ENCODE data around the gene TANC1. TPM values are rescaled to one million over a fixed set of nuclear protein-coding genes. Genes with fewer than 3 reads are reported as not detected.

Gene TANC1
- total RNA-seq, 1 donor from 2014 or later, result 84.1 TPM

GRCh38 chr2:158995677-158996049 is 27.2 kb downstream of the TANC1 start:
- DNase-seq (ENCODE audit: low spot score), result no peak
- peaks cover 3% of the 10 kb centered on the region for H3K36me3 Mint-ChIP-seq (ENCODE audit: low read depth, unreplicated experiment)
- no peaks in the 10 kb centered on the region for H3K9me3 Mint-ChIP-seq (ENCODE audit: unreplicated experiment)
- TF ChIP-seq, protein P1, sequence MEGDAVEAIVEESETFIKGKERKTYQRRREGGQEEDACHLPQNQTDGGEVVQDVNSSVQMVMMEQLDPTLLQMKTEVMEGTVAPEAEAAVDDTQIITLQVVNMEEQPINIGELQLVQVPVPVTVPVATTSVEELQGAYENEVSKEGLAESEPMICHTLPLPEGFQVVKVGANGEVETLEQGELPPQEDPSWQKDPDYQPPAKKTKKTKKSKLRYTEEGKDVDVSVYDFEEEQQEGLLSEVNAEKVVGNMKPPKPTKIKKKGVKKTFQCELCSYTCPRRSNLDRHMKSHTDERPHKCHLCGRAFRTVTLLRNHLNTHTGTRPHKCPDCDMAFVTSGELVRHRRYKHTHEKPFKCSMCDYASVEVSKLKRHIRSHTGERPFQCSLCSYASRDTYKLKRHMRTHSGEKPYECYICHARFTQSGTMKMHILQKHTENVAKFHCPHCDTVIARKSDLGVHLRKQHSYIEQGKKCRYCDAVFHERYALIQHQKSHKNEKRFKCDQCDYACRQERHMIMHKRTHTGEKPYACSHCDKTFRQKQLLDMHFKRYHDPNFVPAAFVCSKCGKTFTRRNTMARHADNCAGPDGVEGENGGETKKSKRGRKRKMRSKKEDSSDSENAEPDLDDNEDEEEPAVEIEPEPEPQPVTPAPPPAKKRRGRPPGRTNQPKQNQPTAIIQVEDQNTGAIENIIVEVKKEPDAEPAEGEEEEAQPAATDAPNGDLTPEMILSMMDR (IDR thresholded peaks at IDR 0.05; ENCODE audit: unreplicated experiment), result no peak
- H3K27ac Mint-ChIP-seq (ENCODE audit: unreplicated experiment), result peak overlapping the region; percentile 74
- H3K4me3 Mint-ChIP-seq (ENCODE audit: unreplicated experiment), result no peak overlapping the region
- H3K4me1 Mint-ChIP-seq (ENCODE audit: unreplicated experiment), result peaks cover 39% of the 10 kb centered on the region
- no peaks in the 10 kb centered on the region for H3K27me3 Mint-ChIP-seq (ENCODE audit: unreplicated experiment)

GRCh38 chr2:158996378-158996993 is 28.0 kb downstream of the TANC1 start:
- Mint-ChIP-seq H3K27me3 (ENCODE audit: unreplicated experiment) (no peaks in the 10 kb centered on the region), H3K9me3 (ENCODE audit: unreplicated experiment) (no peaks in the 10 kb centered on the region), H3K4me1 (ENCODE audit: unreplicated experiment) (peaks cover 38% of the 10 kb centered on the region), H3K36me3 (ENCODE audit: low read depth, unreplicated experiment) (peaks cover 3% of the 10 kb centered on the region), H3K27ac (ENCODE audit: unreplicated experiment) (peak overlapping the region; percentile 26), H3K4me3 (ENCODE audit: unreplicated experiment) (no peak overlapping the region)
- TF ChIP-seq, protein P1 (IDR thresholded peaks at IDR 0.05; ENCODE audit: unreplicated experiment), result peak; percentile 83
- no peak for DNase-seq (ENCODE audit: low spot score)

DNA sequence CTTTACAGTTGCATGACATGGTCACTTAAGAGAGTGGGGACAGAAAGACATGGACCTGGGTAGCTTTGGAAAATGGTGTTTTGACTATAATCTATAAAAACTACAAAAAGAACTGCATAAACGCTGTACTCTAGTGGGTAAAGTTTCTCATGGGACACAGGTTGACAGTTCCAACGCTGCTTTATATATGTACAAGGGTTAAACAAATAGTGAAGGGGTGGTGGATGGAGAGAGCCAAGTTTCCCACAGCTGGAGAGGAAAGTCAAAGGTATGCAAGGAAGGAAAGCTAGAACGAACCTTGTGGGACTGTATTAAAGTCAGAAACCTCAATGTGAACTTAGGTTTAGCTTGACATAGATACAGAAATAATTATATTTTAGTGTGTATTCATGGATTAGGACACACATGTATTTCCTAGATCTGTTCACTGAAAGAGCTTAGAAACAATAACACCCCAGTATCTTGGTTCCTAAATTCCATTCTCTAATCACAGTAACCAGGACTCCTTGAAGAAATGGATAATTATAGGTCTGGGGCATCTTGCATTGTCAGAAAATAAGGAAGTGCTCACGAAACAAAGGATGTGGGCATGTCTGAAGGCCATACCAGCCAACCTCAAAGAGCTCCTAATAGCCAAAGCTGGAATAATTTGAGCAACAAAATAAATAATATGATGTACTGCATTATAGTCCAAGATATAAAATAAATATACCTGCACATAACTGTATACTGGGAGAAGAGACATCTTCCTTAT is 28.8 kb downstream of the TANC1 start:
- H3K36me3 Mint-ChIP-seq (ENCODE audit: low read depth, unreplicated experiment), result peaks cover 3% of the 10 kb centered on the region
- no peak for DNase-seq (ENCODE audit: low spot score)
- peaks cover 1% of the 10 kb centered on the region for H3K27me3 Mint-ChIP-seq (ENCODE audit: unreplicated experiment)
- H3K4me3 Mint-ChIP-seq (ENCODE audit: unreplicated experiment), result peak overlapping the region; percentile 6
- TF ChIP-seq, protein P1 (IDR thresholded peaks at IDR 0.05; ENCODE audit: unreplicated experiment), result no peak
- no peaks in the 10 kb centered on the region for H3K9me3 Mint-ChIP-seq (ENCODE audit: unreplicated experiment)
- H3K27ac Mint-ChIP-seq (ENCODE audit: unreplicated experiment), result peak overlapping the region; percentile 26
- H3K4me1 Mint-ChIP-seq (ENCODE audit: unreplicated experiment), result peaks cover 38% of the 10 kb centered on the region

GRCh38 chr2:158998551-158999248 is 30.3 kb downstream of the TANC1 start:
- DNase-seq (ENCODE audit: low spot score), result no peak
- Mint-ChIP-seq H3K4me3 (ENCODE audit: unreplicated experiment) (no peak overlapping the region), H3K9me3 (ENCODE audit: unreplicated experiment) (no peaks in the 10 kb centered on the region), H3K4me1 (ENCODE audit: unreplicated experiment) (peaks cover 31% of the 10 kb centered on the region), H3K27ac (ENCODE audit: unreplicated experiment) (peak overlapping the region; percentile 83), H3K36me3 (ENCODE audit: low read depth, unreplicated experiment) (peaks cover 12% of the 10 kb centered on the region), H3K27me3 (ENCODE audit: unreplicated experiment) (peaks cover 4% of the 10 kb centered on the region)
- TF ChIP-seq, protein P1 (IDR thresholded peaks at IDR 0.05; ENCODE audit: unreplicated experiment), result no peak
